HG03432 (cell line): ENCODE results near the gene MKLN1.
"Not testable (repeated sequence)": the region's sequence is repeated elsewhere in the genome, so short reads cannot be mapped to it uniquely, and the experiment has no call there.

ENCODE experiments used
- ATAC-seq: cut with Tn5 transposase; IDR thresholded peaks from one replicate; pipeline ENCODE4 v1.9.1; 2021; ENCODE audit warnings: mild to moderate bottlenecking, moderate library complexity; ENCODE audit not compliant: unreplicated experiment

Gene MKLN1

DNA sequence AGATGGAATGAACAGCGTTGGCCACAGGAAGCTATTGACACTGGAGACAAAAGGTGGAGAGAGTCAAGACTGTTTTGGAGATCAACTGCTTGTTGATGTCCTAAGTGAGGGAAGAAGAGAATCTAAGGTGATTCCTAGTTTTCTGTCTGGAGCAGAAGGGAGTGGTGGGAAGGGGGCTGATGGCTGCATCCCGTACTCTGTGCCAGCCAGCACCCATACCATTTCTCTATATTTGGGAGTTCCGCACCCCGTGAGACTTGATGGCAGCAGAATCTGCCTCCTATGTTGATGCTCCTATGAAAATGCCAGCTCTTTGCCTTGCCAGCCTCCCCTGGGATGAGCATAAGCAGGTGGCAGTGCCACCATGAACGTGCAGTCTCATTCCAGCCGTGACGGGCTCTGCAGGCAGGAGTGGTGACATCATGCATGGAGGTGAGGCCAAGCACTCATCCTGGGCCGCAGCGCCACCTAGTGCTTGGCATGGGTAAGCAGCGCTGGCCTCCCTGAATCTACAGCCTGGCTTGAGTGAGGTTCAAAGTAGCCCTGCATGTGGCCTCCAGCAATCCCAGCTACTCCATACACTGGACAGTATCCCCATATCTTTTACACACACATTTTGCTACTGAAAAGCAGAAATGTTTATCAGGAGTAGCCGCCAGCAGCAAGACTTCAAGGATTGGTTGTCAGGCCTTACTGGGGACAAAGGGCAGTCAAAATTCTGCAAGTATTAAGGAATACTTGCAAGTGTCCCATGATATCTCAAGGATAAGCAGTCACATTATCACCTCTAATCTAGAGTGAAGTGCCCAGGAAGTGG lies 185.8 kb downstream of the MKLN1 start:
- ATAC-seq = peak; percentile 96

DNA sequence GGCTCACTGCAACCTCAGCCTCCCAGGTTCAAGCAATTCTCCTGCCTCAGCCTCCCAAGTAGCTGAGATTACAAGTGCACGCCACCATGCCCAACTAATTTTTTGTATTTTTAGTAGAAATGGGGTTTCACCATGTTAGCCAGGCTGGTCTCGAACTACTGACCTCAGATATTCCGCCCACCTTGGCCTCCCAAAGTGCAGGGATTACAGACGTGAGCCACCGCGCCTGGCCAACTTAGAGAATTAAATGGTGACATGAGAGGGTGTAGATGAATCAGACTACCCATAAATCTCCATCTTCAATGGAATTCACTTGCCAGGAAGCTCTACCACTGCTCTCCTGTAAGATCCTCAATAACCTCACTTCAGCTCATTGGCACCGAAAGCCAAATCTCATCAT lies 187.8 kb downstream of the MKLN1 start:
- not testable (repeated sequence) for ATAC-seq

DNA sequence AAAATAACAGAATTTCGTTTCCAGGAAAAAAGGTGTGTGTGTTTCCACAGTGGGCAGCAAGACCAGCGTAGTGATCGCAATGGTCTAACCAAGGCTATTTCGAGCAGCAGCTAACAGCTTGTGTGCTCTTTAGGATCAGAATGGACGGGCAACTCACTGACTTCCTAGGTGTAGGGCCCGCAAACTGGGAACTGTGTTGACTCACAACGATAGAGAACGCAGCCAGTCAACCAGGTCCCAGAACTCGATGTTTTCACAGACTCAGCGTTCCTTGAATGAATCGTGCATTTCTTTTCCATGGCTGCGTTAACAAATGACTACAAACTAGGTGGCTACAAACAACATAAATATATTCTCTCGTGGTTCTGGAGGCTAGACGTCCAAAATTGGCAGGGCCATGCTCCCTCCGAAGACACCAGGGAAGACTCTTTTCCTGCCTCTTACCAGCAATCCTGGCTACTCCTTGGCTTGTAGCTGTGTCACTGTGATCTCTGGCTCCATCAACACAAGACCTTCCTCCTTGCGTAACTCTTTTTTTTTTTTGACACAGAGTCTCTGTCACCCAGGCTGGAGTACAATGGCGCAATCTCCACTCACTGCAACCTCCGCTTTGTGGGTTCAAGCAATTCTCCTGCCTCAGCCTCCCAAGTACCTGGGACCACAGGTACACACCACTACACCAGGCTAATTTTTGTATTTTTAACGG lies 189.7 kb downstream of the MKLN1 start:
- ATAC-seq = no peak

DNA sequence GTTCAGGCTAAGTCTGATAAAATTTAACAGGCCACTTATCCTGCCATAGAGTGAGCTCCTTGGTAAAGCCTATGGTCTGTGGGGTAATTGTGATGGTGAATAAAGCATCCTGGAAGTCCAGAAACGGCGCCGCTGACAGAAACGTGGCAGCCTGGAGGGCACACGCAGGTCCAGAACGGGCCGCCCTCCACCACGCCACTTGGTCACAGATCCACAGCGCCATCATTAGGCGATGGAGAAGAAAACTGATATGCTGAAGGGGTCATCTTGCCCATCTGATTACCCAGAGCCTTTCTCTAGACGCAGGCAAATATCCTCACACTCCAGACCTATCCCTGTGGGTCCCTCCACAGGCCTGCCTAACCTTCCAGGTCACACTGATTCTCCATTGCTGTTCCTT lies 190.9 kb downstream of the MKLN1 start:
- ATAC-seq = no peak

DNA sequence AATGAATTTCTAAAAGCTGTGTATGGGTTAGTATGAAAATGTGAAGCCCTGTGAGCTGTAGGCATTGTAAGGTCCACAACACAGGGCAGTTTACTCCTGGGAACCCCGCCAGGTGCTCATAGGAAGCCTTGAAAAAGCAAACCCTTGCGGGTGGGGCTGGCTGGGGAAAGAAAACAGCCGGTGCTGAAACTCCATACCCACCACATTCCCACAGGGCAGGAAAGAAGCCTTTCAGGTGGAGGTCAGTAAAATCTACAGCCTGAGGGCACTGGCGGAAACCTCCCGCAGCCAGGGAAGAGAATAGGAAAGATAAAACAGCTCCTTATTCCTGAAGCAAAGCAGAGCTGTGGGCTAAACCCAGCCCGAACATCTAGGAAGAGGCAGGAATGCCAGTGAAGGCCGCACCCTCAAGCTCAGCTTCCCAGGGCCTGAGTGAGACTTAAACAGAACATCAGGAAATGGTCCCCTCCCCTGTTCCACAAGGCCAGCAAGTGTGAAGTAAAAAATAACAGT lies 194.0 kb downstream of the MKLN1 start:
- no peak for ATAC-seq

DNA sequence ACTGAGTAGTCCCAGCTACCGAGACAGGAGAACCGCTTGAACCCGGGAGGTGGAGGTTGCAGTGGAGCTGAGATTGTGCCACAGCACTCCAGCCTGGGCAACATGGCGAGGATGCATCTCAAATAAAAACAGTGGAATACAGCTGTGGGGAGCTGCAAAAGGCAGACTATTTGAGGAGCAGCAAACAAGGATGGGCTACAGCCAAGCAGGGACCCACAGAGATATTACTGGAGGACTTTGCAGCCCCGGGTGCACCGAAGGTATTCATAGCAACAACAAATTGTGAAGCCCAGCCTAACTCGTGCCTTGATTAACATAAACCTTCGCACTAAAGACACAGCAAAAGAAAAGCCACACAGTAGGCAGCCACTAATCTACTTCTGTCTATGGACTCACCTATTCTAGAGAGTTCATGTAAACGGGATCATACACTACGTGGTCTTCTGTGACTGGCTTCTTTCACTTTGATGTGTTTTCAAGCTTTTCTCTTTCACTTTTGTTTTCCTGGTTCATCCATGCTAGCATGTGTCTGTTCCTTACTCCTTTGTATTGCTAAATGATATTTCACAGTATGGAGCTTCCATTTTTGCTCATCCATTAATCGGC lies 194.8 kb downstream of the MKLN1 start:
- ATAC-seq = peak; percentile 64

DNA sequence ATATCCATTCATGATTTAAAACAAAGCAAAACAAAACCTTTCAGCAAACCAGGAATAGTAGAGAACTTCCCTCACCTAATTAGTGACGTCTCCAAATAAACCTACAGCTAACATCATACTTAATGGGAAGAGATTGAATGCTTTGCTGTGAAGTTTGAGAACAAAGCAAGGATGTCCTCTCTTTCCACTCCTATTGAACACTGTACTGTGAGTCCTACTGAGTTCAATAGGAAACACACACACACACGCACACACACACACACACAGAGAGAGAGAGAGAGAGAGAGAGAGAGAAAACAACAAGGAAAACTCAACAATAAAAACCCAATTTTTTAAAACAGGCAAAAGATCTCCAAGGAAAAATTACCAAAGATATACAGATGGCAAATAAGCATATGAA lies 196.4 kb downstream of the MKLN1 start:
- ATAC-seq = no peak

DNA sequence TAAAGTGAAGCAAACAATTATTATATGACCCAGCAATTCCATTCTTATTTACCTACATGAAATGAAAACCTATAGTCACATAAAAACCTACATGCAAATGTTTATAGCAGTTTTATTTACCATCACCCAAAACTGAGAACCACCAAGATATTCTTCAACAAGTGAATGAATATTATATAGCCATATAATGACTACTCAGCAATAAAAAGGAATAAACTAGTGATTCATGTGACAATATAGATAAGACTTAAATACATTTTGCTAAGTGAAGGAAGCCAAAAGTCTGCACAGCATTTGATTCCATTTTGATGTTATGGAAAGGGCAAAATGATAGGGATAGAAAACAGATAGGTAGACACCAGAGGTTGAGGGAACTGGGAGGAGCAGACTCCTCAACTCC lies 197.0 kb downstream of the MKLN1 start:
- ATAC-seq = no peak

DNA sequence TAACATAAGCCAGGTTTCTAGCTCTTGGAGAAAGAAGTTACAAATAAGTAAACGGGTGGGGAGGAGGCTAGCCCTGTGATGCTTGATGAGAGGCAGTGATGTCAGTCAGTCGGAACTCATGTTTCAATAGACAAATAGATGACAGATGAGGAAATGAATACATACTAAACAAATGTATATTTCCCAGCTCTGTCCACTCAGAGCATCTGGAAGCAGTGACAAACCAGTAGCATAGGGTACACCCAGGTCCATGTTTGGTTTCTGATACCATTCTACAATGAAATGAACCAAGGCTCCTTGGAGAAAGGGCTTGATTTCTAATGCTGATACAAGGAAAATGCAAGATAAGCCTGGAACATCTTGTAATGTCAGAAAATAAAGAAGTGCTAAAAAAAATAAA lies 198.1 kb downstream of the MKLN1 start:
- no peak for ATAC-seq

DNA sequence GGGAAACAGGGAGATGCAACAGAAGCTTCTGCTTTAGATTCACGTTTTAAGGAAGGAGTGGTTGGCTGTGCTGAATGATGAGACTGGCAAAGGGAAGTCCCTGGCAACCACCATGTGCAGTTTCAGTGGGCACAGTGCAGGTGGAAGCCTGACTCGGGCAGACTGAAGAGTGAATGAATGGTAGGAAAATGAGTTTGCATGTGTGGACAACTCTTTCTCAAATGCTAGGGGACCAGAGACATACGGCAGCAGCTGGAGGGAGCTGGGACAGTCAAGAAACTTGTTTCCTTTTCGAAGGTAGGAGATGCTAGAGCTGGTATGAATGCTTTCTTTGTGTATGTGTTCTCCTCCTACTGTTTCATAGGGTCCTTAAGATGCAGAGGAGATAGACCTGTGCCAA lies 199.8 kb downstream of the MKLN1 start:
- ATAC-seq = no peak

DNA sequence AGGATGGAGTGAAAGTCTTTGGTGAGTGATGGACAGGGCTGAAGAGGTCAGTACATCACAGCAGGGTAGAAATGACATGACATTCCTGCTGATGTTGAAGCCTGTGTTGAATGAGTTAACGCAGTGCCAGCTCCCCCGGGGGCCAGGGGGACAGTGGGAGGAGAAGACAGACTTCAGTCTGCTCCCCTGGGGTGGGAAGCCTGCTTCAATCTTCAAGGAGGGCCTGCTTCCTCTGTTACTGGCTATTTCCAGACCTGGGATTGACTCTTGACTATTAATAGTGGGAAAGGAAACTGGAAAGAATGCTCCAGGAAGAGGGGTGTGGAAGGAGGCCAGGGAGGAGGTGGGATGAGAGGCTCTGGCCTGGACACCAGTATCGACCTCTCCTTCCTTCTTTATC lies 201.5 kb downstream of the MKLN1 start:
- ATAC-seq = no peak

DNA sequence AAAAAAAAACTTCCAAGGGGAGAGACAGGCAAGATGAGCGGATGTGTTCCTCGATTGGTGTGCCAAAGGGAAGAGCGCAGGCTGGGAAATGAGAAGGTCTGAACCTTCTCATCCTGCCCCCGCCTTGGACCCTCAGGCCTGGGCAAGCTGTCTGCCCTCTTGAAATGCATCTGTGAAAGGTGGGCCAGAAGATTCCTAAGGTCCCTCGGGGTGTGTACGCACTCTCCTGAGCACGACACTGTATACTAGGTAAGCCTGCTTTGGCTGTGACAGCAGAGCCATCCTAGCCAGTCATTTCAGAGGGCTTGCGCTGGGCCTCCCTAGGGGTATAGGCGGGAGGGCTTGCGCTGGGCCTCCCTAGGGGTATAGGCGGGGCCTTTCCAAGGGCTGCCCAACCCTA lies 201.9 kb downstream of the MKLN1 start:
- no peak for ATAC-seq

DNA sequence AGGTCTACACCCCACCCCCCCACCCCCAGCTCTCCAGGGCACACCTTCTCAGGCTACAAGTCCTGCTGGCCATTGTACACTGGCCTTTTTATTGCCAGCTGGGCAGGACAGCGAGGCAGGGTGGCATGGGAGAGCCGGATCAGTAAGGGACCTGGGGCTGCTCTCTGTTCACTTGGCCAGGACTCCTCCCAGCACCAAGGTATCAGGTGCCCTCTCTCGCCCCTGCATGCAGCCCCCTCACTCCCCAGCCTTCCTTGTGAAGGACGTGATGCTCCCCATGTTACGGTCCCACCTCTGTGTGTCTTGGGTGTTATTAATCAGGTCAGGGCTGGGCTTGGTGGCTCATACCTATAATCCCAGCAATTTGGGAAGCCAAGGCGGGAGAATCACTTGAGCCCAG lies 202.5 kb downstream of the MKLN1 start:
- ATAC-seq = no peak

DNA sequence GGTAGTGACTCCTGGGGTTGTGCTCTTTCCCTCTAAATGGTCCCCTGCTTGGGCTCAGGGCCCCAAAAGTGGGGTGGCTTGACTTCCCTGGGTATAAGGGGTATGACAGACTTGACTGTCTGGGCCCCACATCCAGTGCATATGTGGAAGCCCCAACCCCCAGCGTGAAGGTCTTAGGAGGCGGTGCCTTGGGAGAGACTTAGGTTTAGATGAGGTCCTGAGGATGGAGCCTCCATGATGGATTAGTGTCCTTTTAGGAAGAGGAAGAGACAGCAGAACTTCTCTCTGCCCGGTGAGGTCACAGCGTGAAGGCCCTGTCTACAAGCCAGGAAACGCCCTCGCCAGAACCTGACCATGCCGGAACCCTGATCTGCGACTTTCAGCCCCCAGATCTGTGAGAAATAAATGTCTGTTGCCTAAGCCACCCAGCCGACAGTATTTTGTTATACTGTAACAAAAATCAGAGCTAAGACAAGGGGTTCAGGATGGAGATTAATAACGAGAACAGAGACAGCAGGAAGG lies 205.0 kb downstream of the MKLN1 start:
- no peak for ATAC-seq

DNA sequence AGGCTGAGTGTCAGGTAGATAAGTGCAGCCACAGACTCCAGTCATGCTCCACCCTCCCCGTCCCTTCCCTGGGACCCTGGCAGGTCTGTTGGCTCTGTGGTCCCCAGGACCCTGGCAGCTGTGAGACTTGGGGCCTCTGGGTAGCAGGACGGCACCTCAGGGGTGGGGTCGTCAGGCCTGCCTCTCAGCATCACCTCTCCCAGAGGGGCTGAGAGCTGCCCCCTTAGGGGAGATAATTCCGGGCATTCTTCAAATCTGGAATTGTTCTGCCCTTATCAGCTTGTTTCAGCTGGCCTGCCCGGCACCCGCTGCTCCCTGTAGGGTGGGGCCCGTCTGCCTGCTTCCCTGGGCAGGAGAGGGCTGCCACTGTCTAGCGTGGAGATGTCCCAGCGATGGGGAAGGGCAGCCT lies 205.5 kb downstream of the MKLN1 start:
- ATAC-seq = no peak

DNA sequence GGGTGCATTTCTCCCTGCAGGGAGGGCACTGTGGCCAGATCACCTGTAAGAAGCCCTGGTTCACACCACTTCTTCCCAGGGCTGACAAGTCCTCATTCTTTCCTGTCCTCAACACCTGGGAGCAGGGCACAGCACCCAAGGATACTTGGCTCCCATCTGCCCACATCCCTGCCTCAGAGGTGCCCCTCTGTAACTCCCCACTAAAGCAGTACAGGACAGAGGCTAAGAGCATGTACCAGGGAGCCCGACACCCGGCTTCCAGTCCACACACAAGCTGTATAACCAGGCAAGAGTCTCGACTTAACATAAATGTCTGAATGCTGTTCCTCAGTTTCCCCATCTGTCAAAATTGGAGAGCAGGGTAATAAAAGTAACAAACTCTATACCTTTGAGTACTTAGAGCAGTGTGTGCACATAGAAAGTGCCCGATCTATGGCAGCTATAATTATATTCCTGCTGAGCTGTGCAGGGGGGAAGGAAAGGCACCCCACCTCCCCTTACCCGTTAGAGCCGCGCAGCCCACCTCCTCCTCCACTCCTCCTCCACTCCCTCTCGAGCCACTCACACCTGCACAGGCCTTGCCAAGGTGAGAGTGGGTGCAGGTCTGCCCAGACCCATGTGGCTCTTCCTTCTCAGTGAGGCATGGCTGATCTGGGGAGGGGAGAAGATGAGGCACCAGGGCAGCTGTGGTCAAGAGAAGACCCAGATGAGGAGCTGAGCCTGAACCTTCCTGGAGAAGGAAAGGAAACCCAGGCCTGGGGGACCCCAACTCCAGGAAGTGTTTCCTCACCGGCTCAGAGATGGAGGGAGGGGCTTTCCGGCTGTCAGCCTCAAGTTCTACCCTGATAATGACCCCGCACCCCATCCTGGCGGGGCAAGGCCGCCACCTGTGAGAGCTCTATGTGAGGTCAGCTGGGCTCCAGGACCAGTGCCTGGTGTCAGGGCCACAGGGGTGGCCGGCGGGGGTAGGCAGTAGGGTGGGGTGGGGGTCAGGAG lies 206.2 kb downstream of the MKLN1 start:
- ATAC-seq = no peak

DNA sequence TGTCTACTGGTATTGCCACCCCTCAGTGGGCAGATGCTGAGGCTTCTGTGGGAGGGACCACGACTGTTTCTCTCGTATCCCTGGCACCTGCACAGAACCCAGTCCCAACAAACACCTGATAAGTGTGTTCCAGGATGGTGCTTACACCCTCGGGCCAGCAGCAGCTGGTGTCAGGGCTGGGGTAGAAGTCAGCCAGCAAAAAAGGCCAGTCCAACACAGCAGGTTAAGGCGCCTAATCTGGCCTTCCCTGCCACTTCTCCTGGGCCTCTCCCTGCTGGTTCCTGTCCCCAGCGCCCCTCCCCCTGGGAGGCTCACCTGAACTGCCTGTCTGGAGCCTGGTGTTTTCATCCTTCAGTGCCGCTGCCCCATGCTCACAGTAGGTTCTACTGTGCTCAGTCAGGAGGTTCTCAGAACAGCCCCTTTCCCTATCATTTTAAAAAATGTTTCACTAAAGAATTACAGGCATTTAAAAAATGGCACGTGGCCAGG lies 208.7 kb downstream of the MKLN1 start:
- ATAC-seq = no peak

DNA sequence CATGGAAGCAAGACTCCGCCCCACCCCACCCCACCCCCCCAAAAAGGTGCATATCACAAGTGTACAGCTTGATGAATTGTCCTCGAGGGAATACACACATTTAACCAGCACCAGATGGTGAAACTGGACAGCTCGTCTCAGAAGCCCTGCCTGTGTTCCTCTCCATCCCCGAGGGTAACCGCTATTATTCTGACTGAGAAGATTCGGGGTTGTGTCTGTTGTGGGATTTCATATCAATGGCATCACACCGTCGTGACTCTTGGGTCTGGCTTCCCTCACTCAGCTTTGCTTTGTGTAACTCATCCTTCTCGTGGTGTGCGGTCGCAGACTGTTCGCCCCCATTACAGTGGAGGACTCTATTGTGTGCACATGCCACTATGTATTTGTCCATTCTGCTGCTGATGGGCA lies 209.9 kb downstream of the MKLN1 start:
- ATAC-seq = no peak

DNA sequence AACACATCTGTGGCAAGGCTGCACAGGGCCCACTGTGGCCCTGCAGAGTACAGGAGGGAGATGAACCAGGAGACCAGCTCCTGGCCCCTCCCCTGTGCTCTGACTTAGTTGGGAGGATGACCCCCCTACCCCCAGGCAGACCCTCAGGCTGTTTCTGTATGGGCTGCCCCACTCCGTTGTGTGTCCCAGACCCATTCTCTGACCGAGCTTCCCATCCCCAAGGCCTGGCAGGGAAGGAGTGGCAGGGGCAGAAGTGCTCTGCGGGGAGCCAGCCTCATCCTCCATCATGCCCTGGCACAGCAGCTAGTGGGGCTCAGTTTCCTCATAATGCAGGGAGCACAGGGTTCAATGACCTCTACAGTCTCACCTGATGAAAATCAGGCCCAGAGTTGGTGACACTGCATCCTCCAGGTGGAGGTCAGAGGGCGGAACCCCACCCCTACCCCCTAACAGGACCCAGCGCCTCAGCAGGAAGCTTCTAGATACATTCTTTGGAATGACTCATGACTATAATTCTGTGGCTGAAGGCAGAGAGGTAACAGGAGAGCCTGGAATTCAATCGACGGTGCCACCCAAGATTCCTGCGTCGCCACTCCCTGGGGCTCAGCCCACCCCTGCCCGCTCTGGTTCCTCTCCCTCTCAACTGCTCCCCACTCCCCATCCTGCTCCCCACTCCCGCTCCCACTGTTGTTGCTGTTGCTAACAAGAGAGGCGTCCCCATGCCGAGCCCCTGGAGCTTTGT lies 210.6 kb downstream of the MKLN1 start:
- no peak for ATAC-seq

DNA sequence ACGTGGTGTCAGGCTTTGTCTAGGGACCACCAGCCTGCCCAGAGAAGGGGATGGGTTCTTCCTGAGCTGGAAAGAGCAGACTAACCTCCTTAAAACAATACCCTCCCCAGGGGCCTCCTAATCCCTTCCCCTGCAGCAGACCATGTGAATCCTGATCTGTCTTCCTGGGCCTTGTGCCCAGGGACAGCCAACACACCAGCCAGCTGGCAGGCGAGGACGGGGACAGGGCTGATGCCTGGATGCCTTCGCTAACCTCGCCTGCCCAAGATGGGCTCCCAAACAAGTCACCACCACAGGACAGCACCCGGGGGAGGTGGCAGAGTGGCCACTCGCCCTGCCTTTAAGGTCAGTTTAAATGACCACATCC lies 211.1 kb downstream of the MKLN1 start:
- ATAC-seq = no peak
